Epithelial cell of prostate (primary cell): ENCODE measurements around the gene ADAMTSL3.
"Not testable (repeated sequence)": the region's sequence is repeated elsewhere in the genome, so short reads cannot be mapped to it uniquely, and the experiment has no call there.

Experiments
- DNase-seq: peaks from one replicate; pipeline ENCODE4 v3.0.0-alpha.2; 2011; ENCODE audit warnings: low read depth, low spot score
- H3K27ac ChIP-seq: fragments of 450-650 bp; 2 replicates; pipeline ENCODE4 v1.5.1; 2017; ENCODE audit warnings: mild to moderate bottlenecking

The ADAMTSL3 gene

GRCh38 chr15:83695901-83696425 lies 42.0 kb downstream of the ADAMTSL3 start:
- no peak for DNase-seq
- H3K27ac ChIP-seq: no peak overlapping the region

GRCh38 chr15:83697716-83698115 lies 43.8 kb downstream of the ADAMTSL3 start:
- no peak overlapping the region for H3K27ac ChIP-seq
- no peak for DNase-seq

GRCh38 chr15:83698294-83698693 lies 44.4 kb downstream of the ADAMTSL3 start:
- peak; percentile 31 for DNase-seq
- H3K27ac ChIP-seq: no peak overlapping the region

GRCh38 chr15:83699028-83699427 lies 45.1 kb downstream of the ADAMTSL3 start:
- H3K27ac ChIP-seq: no peak overlapping the region
- DNase-seq: no peak

GRCh38 chr15:83700082-83700481 lies 46.2 kb downstream of the ADAMTSL3 start:
- no peak for DNase-seq
- no peak overlapping the region for H3K27ac ChIP-seq

GRCh38 chr15:83702314-83702713 lies 48.4 kb downstream of the ADAMTSL3 start:
- DNase-seq, H3K27ac ChIP-seq: not testable (repeated sequence)

- DNase-seq: no peak
- no peak overlapping the region for H3K27ac ChIP-seq
Measured at GRCh38 chr15:83708328-83708727, 54.4 kb downstream of the ADAMTSL3 start.

- H3K27ac ChIP-seq: no peak overlapping the region
- DNase-seq: no peak
Measured at GRCh38 chr15:83709241-83709640, 55.3 kb downstream of the ADAMTSL3 start.

- no peak for DNase-seq
- no peak overlapping the region for H3K27ac ChIP-seq
Measured at GRCh38 chr15:83709811-83710210, 55.9 kb downstream of the ADAMTSL3 start.

- DNase-seq: no peak
- H3K27ac ChIP-seq: no peak overlapping the region
Measured at GRCh38 chr15:83710452-83710851, 56.5 kb downstream of the ADAMTSL3 start.

- DNase-seq: no peak
- no peak overlapping the region for H3K27ac ChIP-seq
Measured at GRCh38 chr15:83711236-83711635, 57.3 kb downstream of the ADAMTSL3 start.

GRCh38 chr15:83713242-83713641 lies 59.3 kb downstream of the ADAMTSL3 start:
- no peak overlapping the region for H3K27ac ChIP-seq
- DNase-seq: no peak

- DNase-seq: no peak
Measured at GRCh38 chr15:83714939-83715628, 61.2 kb downstream of the ADAMTSL3 start.

GRCh38 chr15:83716605-83717004 lies 62.7 kb downstream of the ADAMTSL3 start:
- no peak for DNase-seq
- no peak overlapping the region for H3K27ac ChIP-seq

More at GRCh38 chr15:83714939-83715628, 61.2 kb downstream of the ADAMTSL3 start:
- H3K27ac ChIP-seq: no peak overlapping the region

- DNase-seq: no peak
- no peak overlapping the region for H3K27ac ChIP-seq
Measured at GRCh38 chr15:83717010-83717409, 63.1 kb downstream of the ADAMTSL3 start.

GRCh38 chr15:83720468-83720867 lies 66.5 kb downstream of the ADAMTSL3 start:
- DNase-seq: no peak
- H3K27ac ChIP-seq: no peak overlapping the region

- no peak for DNase-seq
- H3K27ac ChIP-seq: no peak overlapping the region
Measured at GRCh38 chr15:83721031-83721430, 67.1 kb downstream of the ADAMTSL3 start.

GRCh38 chr15:83721981-83722380 lies 68.1 kb downstream of the ADAMTSL3 start:
- no peak for DNase-seq
- H3K27ac ChIP-seq: no peak overlapping the region

- H3K27ac ChIP-seq: no peak overlapping the region
- no peak for DNase-seq
Measured at GRCh38 chr15:83723216-83723615, 69.3 kb downstream of the ADAMTSL3 start.

GRCh38 chr15:83732196-83732595 lies 78.3 kb downstream of the ADAMTSL3 start:
- H3K27ac ChIP-seq: peak overlapping the region; percentile 92
- DNase-seq: no peak

- H3K27ac ChIP-seq: peak overlapping the region; percentile 92
- no peak for DNase-seq
Measured at GRCh38 chr15:83732770-83733169, 78.8 kb downstream of the ADAMTSL3 start.

- H3K27ac ChIP-seq: peak overlapping the region; percentile 92
- peak; percentile 95 for DNase-seq
Measured at GRCh38 chr15:83733206-83733605, 79.3 kb downstream of the ADAMTSL3 start.
